Thymus (tissue), 11 donors: ENCODE data around the gene GID4. TPM values are rescaled to one million over a fixed set of nuclear protein-coding genes. Genes with fewer than 3 reads are reported as not detected.

Experiments
- DNase-seq, 9 donors: peaks; one replicate each; pipeline ENCODE4 v3.0.0-alpha.2; 2013; ENCODE audit warnings: low spot score in 9 of 9, low read depth in 6 of 9, missing footprints in 1 of 9
- H3K27ac ChIP-seq, 2 donors: one replicate each; pipeline ENCODE4 v1.5.1; 2013; ENCODE audit warnings: control low read depth in 1 of 2, low read depth in 1 of 2, low read length in 1 of 2, mild to moderate bottlenecking in 1 of 2, moderate library complexity in 1 of 2
- H3K27me3 ChIP-seq, 2 donors: one replicate each; pipeline ENCODE4 v1.5.1; 2013; ENCODE audit warnings: low read length in 1 of 2; ENCODE audit not compliant: control insufficient read depth in 2 of 2, insufficient read depth in 1 of 2
- H3K36me3 ChIP-seq, 2 donors: one replicate each; pipeline ENCODE4 v1.5.1; 2013; ENCODE audit warnings: low read length in 1 of 2, mild to moderate bottlenecking in 1 of 2, moderate library complexity in 1 of 2; ENCODE audit not compliant: control insufficient read depth in 2 of 2, insufficient read depth in 2 of 2
- H3K4me1 ChIP-seq, 2 donors: one replicate each; pipeline ENCODE4 v1.5.1; 2013; ENCODE audit warnings: low read length in 2 of 2; ENCODE audit not compliant: control insufficient read depth in 2 of 2, insufficient read depth in 2 of 2
- H3K4me3 ChIP-seq, 2 donors: one replicate each; pipeline ENCODE4 v1.5.1; 2013; ENCODE audit warnings: low read length in 2 of 2, control low read depth in 1 of 2, mild to moderate bottlenecking in 1 of 2
- H3K9me3 ChIP-seq, 2 donors: one replicate each; pipeline ENCODE4 v1.5.1; 2013; ENCODE audit warnings: low read length in 1 of 2, mild to moderate bottlenecking in 1 of 2; ENCODE audit not compliant: control insufficient read depth in 2 of 2, insufficient read depth in 1 of 2
- WGBS: extraction: QIAGEN DNeasy Blood & Tissue Kit; methylation state at CpG from one replicate; pipeline ENCODE4 v1.1.7; 2013; 5-methylcytosine and 5-hydroxymethylcytosine counted together
- polyA plus RNA-seq: library from polyadenylated mRNA; stranded (reverse); fragments of 200-250 nt; gene quantifications from one replicate; pipeline ENCODE4 v1.2.3, GENCODE V29; 2013
- total RNA-seq: library from RNA; stranded (reverse); fragments of 120-200 nt; gene quantifications from one replicate; pipeline ENCODE4 v1.2.4, GENCODE V29; 2013
- donor health status: healthy.

The GID4 gene
- total and polyA plus RNA-seq, 2 donors, result 4.9 to 6.0 TPM

GRCh38 chr17:18009609-18010420 lies 29.4 kb upstream of the GID4 start:
- Histone ChIP-seq H3K4me3 (no peak overlapping the region), H3K4me1 (no peaks in the 10 kb centered on the region), H3K27me3 (no peaks in the 10 kb centered on the region), H3K9me3 (no peaks in the 10 kb centered on the region), H3K36me3 (peaks cover 10 to 26% of the 10 kb centered on the region in 2 donors), H3K27ac (no peak overlapping the region)
- DNase-seq, result no peak
- WGBS, result 97% methylated on average over 8 of the region's 8 CpGs

DNA sequence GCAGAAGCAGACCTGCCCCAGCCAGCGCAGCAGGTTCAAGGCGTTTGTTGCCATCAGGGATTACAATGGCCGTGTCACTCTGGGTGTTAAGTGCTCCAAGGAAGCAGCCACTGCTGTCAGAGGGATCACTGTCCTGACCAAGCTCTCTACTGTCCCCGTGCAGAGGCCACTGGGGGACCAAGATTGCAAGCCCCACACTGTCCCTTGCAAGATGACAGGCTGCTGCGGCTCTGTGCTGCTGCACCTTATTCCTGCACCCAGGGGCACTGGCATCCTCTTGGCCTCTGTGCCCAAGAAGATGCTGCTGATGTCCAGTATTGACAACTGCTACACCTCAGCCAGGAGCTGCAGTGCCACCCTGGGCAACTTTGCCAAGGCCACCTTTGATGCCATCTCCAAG lies 27.9 kb upstream of the GID4 start:
- H3K27ac ChIP-seq, result no peak overlapping the region
- H3K36me3 ChIP-seq, result peaks cover 19 to 32% of the 10 kb centered on the region in 2 donors

GRCh38 chr17:18014006-18014405 lies 25.2 kb upstream of the GID4 start:
- WGBS, result 96% methylated on average over 6 of the region's 6 CpGs
- Histone ChIP-seq H3K4me3 (no peak overlapping the region), H3K27ac (no peak overlapping the region), H3K36me3 (peaks cover 9 to 29% of the 10 kb centered on the region in 2 donors), H3K27me3 (no peaks in the 10 kb centered on the region), H3K9me3 (no peaks in the 10 kb centered on the region), H3K4me1 (no peaks in the 10 kb centered on the region)
- DNase-seq, result no peak

More for the DNA sequence above, 27.9 kb upstream of the GID4 start:
- H3K4me3 ChIP-seq, result no peak overlapping the region
- 98% methylated on average over 5 of the region's 5 CpGs for WGBS
- H3K4me1 ChIP-seq, result no peaks in the 10 kb centered on the region
- DNase-seq, result no peak
- no peaks in the 10 kb centered on the region for H3K9me3 ChIP-seq
- no peaks in the 10 kb centered on the region for H3K27me3 ChIP-seq

DNA sequence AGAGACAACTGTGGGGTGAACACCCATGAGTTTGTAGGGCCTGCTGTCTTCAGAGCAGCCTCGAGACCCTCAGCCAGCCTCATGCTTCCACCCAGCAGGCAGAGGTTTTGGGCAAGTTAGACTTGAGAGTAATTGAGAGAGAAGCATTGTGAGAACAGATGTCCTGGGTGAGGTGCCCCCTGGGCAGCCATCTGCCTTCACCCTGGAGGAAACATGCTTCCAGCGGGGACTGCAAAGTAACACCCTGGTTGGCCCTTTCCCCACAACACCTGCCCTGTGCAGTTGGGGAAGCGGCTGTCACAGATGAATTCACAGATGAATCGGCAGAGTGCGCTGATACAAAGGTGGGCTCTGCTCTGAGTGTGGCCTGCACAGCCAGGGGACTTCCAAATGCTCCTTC lies 23.6 kb upstream of the GID4 start:
- Histone ChIP-seq H3K9me3 (no peaks in the 10 kb centered on the region), H3K4me3 (no peak overlapping the region), H3K27me3 (no peaks in the 10 kb centered on the region), H3K27ac (no peak overlapping the region), H3K4me1 (no peaks in the 10 kb centered on the region), H3K36me3 (peaks cover 13 to 21% of the 10 kb centered on the region in 2 donors)
- 98% methylated on average over 5 of the region's 5 CpGs for WGBS
- no peak for DNase-seq

DNA sequence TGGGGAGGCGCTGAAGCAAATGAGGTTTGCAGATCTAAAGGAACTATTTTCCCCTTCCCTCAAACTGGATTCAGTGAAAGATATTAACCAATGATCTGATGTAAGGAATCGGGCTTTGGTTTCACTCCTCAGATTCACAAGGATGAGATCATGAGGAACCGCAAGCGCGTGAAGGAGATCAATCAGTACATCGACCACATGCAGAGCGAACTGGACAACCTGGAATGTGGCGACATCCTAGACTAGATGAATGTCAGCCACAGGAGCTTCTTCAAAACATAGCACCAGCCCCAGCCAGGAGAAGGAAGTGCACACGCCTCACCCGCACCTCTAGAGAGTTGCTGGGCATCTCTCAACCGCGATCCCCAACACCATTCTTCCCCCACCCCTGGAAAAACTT lies 22.8 kb upstream of the GID4 start:
- H3K9me3 ChIP-seq, result no peaks in the 10 kb centered on the region
- 97% methylated on average over 12 of the region's 12 CpGs for WGBS
- no peak overlapping the region for H3K4me3 ChIP-seq
- no peak for DNase-seq
- H3K36me3 ChIP-seq, result peaks cover 20 to 24% of the 10 kb centered on the region in 2 donors
- no peaks in the 10 kb centered on the region for H3K27me3 ChIP-seq
- H3K27ac ChIP-seq, result no peak overlapping the region
- no peaks in the 10 kb centered on the region for H3K4me1 ChIP-seq

DNA sequence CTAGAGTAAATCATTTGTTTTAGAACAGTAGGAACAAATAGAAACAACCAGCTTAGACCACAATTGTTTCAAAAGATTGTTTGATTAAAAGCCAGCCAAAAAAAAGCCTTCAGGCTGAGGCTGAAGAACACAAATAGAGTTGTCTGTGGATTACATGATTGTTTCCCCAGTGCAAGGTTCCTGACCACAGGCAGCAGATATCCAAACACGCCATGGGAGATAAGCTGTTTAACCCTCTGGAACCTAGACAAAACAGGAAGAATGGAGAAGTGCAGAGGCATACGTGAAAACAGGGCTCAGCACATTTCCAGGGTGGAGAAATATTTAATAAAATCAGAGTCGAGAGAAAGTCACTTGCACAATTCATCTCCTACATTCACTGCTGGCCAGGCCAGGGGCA lies 21.2 kb upstream of the GID4 start:
- H3K27ac ChIP-seq, result no peak overlapping the region
- 90% methylated on average over 3 of the region's 3 CpGs for WGBS
- H3K36me3 ChIP-seq, result peaks cover 29 to 30% of the 10 kb centered on the region in 2 donors
- H3K27me3 ChIP-seq, result no peaks in the 10 kb centered on the region
- DNase-seq, result no peak
- H3K4me3 ChIP-seq, result no peak overlapping the region
- no peaks in the 10 kb centered on the region for H3K9me3 ChIP-seq
- H3K4me1 ChIP-seq, result no peaks in the 10 kb centered on the region

DNA sequence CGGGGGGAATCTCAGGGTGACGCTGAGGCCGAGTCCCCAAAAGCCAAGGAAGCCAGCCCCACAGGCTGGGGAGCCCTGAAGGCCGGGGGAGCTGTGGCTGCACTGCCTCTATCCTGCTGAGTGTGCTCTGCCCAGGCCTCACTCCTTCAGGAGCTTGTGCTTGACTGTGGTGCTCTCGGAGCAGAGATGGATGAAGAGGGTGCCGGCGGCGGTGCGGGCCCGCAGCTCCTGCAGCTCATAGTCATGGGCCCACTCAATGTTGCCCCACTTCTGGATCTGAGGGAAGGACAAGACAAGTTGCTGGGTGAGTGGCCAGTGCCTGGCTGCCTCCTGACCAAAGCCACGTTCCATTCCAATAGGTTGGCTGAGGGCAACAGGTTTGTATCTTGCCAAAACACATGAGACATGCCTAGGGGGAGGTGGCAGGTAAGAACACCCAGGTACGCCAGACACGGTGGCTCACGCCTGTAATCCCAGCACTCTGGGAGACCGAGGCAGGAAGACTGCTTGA lies 20.7 kb upstream of the GID4 start:
- Histone ChIP-seq H3K4me1 (no peaks in the 10 kb centered on the region), H3K9me3 (no peaks in the 10 kb centered on the region), H3K27me3 (no peaks in the 10 kb centered on the region), H3K36me3 (peaks cover 29 to 30% of the 10 kb centered on the region in 2 donors), H3K4me3 (no peak overlapping the region), H3K27ac (no peak overlapping the region)
- 97% methylated on average over 15 of the region's 15 CpGs for WGBS
- no peak for DNase-seq

- peaks cover 35 to 37% of the 10 kb centered on the region in 2 donors for H3K36me3 ChIP-seq
- DNase-seq, result no peak
- H3K9me3 ChIP-seq, result no peaks in the 10 kb centered on the region
- 98% methylated on average over 2 of the region's 2 CpGs for WGBS
- no peak overlapping the region for H3K4me3 ChIP-seq
- H3K27ac ChIP-seq, result no peak overlapping the region
- H3K27me3 ChIP-seq, result no peaks in the 10 kb centered on the region
- no peaks in the 10 kb centered on the region for H3K4me1 ChIP-seq
Measured at GRCh38 chr17:18019838-18020154, 19.4 kb upstream of the GID4 start.

- DNase-seq, result no peak
- no peaks in the 10 kb centered on the region for H3K9me3 ChIP-seq
Measured at GRCh38 chr17:18020971-18021370, 18.2 kb upstream of the GID4 start.

More at GRCh38 chr17:18020971-18021370, 18.2 kb upstream of the GID4 start:
- Histone ChIP-seq H3K27ac (no peak overlapping the region), H3K4me3 (no peak overlapping the region), H3K4me1 (peaks cover 0 to 2% of the 10 kb centered on the region in 2 donors), H3K36me3 (peaks cover 32 to 37% of the 10 kb centered on the region in 2 donors), H3K27me3 (no peaks in the 10 kb centered on the region)
- 98% methylated on average over 6 of the region's 6 CpGs for WGBS
